Neural cell (in vitro differentiated cells): ENCODE results near the gene P4HA2.

ENCODE experiments used
- EZH2 ChIP-seq: fragments of 200-600, 300-800 bp; shearing (Covaris generic), sonication (generic); IDR thresholded peaks from 2 replicates; pipeline ENCODE4 v1.6.1; 2014; ENCODE audit warnings: antibody characterized with exemption, low read length, borderline replicate concordance, mild to moderate bottlenecking; ENCODE audit not compliant: insufficient read depth, poor library complexity, severe bottlenecking
- MXI1 ChIP-seq: fragments of 450-650 bp; conservative IDR thresholded peaks from 2 replicates; pipeline ENCODE4 v1.6.1; 2014; ENCODE audit warnings: antibody characterized with exemption, mild to moderate bottlenecking; ENCODE audit not compliant: poor library complexity, severe bottlenecking
- POLR2AphosphoS5 ChIP-seq: IDR thresholded peaks from 2 replicates; pipeline ENCODE4 v1.6.1; 2012
- RAD21 ChIP-seq: fragments of 450-650 bp; conservative IDR thresholded peaks from 2 replicates; pipeline ENCODE4 v1.6.1; 2014; ENCODE audit warnings: antibody characterized with exemption, mild to moderate bottlenecking, moderate library complexity
- REST ChIP-seq: IDR thresholded peaks from 2 replicates; pipeline ENCODE4 v1.6.1; 2012; ENCODE audit warnings: borderline replicate concordance
- SMC3 ChIP-seq: fragments of 450-650 bp; conservative IDR thresholded peaks from 2 replicates; pipeline ENCODE4 v1.6.1; 2014; ENCODE audit warnings: antibody characterized with exemption, mild to moderate bottlenecking, moderate library complexity; ENCODE audit not compliant: poor library complexity
- TF ChIP-seq, protein P1 (sequence below): fragments of 450-650 bp; IDR thresholded peaks from 2 replicates; pipeline ENCODE4 v1.5.1; 2014; ENCODE audit warnings: antibody characterized with exemption, mild to moderate bottlenecking, moderate library complexity; ENCODE audit not compliant: poor library complexity, severe bottlenecking

GRCh38 chr5:132179405-132179804, 48.2 kb downstream of the P4HA2 start:
- no peak for TF ChIP-seq SMC3
- TF ChIP-seq, protein P1, sequence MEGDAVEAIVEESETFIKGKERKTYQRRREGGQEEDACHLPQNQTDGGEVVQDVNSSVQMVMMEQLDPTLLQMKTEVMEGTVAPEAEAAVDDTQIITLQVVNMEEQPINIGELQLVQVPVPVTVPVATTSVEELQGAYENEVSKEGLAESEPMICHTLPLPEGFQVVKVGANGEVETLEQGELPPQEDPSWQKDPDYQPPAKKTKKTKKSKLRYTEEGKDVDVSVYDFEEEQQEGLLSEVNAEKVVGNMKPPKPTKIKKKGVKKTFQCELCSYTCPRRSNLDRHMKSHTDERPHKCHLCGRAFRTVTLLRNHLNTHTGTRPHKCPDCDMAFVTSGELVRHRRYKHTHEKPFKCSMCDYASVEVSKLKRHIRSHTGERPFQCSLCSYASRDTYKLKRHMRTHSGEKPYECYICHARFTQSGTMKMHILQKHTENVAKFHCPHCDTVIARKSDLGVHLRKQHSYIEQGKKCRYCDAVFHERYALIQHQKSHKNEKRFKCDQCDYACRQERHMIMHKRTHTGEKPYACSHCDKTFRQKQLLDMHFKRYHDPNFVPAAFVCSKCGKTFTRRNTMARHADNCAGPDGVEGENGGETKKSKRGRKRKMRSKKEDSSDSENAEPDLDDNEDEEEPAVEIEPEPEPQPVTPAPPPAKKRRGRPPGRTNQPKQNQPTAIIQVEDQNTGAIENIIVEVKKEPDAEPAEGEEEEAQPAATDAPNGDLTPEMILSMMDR, result no peak
- no peak for TF ChIP-seq EZH2
- no peak for TF ChIP-seq RAD21
- no peak for TF ChIP-seq POLR2AphosphoS5
- TF ChIP-seq REST, result no peak
- TF ChIP-seq MXI1, result no peak
